Gastrocnemius medialis (tissue), 4 donors: ENCODE results near the gene CENPB.

Experiments
- POLR2A ChIP-seq, 2 donors: fragments of 450-650 bp; IDR thresholded peaks; one replicate each; pipeline ENCODE4 v1.6.1; 2017; ENCODE audit warnings: antibody characterized with exemption in 2 of 2, mild to moderate bottlenecking in 2 of 2, moderate library complexity in 2 of 2
- TF ChIP-seq, protein P1 (sequence below), 5 experiments: fragments of 450-650 bp in 3 of 5; fragments of 200-600 bp in 2 of 5; sonication (generic) in 2 of 5; IDR thresholded peaks in 4 of 5; conservative IDR thresholded peaks in 1 of 5; 1 replicate in 4 of 5; 2 replicates in 1 of 5; pipeline ENCODE4 v1.5.1; 2016 to 2019; ENCODE audit warnings: antibody characterized with exemption in 5 of 5, mild to moderate bottlenecking in 3 of 5, moderate library complexity in 3 of 5

DNA sequence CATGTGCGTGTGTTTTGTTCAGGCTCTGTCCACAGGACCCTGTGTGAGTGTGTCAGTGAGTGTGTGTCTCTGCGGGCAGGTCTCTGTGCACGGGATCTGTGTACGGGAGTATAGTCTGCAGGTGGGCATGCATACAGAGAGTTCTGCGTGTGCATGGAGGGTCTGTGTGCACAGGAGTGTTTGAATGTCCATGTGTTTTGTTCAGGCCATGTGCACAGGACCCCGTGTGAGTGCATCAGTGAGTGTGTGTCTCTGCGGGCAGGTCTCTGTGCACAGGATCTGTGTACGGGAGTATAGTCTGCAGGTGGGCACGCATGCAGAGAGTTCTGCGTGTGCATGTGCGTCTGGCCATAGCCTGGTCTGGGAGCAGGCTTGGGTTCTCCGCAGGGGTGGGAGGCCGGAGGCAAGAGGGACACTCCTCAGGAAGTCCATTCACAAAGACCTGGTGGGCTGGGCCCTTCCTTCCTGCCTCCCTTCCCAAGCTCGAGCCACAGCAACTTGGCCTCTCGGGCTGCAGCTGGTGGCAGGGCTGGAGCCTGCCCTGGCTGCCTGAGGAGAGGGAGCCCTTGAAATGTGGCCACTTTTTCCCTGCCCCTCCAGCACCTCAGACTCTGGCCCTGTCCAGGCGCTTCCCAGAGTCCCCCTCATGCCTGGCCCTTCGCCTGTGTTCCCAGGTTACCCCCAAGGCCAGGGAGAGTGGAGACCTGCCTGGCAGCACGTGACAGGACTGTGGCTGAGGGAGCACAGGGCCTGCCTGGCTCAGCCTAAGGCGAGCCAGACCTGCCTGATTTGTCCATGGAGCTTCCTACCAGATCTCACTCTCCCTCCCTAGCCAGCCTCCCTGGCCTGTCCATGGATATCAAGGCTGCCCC, 47.2 kb downstream of the CENPB start:
- TF ChIP-seq, protein P1, sequence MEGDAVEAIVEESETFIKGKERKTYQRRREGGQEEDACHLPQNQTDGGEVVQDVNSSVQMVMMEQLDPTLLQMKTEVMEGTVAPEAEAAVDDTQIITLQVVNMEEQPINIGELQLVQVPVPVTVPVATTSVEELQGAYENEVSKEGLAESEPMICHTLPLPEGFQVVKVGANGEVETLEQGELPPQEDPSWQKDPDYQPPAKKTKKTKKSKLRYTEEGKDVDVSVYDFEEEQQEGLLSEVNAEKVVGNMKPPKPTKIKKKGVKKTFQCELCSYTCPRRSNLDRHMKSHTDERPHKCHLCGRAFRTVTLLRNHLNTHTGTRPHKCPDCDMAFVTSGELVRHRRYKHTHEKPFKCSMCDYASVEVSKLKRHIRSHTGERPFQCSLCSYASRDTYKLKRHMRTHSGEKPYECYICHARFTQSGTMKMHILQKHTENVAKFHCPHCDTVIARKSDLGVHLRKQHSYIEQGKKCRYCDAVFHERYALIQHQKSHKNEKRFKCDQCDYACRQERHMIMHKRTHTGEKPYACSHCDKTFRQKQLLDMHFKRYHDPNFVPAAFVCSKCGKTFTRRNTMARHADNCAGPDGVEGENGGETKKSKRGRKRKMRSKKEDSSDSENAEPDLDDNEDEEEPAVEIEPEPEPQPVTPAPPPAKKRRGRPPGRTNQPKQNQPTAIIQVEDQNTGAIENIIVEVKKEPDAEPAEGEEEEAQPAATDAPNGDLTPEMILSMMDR (IDR thresholded peaks at IDR 0.05 in 4 of 5, conservative IDR thresholded peaks at IDR 0.05 in 1 of 5), result no peak
- no peak for TF ChIP-seq POLR2A (IDR thresholded peaks at IDR 0.05)
